Fibroblast of upper back skin (primary cell): Measurements from ENCODE around the gene ROCK2.

Source experiments
- DNase-seq: peaks from one replicate; pipeline ENCODE4 v3.0.0-alpha.2; 2013

The ROCK2 gene

DNA sequence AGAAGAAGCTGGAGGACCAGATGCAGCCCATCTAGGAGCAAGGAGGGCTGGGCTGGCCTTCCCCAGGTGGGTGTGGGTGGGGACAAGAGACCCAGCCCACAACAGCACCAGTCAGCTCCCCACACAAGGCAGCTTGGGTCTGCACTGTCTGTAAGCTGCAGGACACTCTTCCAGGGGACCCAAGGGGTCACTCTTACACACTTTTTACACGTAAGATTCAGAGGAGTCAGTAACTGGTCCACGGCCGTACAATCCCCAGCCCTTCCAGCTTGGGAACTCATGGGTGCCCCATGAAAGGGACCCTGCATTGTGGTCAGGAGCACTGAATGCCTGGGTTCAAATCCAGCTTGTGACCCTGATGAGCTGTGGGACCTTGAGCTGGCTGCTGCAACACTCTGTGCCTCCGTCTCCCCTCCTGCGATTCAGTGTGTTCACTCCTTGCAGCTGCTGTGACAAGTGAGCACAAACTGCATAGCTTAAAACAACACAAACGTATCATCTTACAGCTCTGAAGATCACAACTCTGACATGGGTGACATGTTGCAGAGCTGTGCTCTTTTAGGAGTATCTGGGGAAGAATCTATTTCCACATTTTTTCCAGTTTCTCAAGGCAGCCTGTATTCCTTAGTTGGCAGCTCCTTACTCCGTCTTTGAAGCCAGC lies 200.2 kb downstream of the ROCK2 start:
- DNase-seq, result no peak

DNA sequence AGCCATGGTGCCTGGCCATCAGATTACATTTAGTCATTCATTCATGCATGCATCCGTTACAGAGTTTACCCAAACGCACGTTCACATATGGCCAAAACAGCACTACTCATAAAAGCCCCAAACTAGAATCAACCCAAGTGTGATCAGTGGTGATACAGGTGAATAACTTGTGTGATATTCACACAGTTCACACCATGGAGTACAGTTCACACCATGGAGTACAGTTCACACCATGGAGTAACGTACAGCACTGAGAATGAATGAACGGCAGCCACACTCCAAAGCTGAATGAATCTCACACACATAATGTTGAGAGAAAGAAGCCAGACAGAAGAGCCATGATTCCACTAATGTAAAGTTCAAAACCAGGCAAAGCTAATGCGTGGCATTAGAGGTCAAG lies 201.4 kb downstream of the ROCK2 start:
- DNase-seq, result no peak

DNA sequence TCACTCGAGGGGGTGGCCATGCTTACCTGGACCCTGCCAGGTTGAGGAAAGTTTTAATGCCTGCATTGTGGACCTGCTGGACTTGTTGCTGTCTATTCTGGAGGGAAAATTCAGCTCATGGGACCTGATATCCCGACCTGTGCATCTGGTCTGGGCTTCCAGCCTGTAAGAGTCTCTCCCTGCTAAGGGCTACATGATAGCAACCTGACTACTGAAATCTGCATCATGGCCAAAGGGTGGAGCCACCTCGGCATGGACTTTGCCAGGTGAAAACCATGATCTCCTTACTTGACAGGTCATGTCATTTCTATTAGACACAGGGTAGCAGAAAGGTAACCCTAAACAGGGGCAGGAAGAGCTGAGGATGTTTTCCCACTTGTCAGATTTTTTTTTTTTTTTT lies 202.1 kb downstream of the ROCK2 start:
- DNase-seq, result no peak

DNA sequence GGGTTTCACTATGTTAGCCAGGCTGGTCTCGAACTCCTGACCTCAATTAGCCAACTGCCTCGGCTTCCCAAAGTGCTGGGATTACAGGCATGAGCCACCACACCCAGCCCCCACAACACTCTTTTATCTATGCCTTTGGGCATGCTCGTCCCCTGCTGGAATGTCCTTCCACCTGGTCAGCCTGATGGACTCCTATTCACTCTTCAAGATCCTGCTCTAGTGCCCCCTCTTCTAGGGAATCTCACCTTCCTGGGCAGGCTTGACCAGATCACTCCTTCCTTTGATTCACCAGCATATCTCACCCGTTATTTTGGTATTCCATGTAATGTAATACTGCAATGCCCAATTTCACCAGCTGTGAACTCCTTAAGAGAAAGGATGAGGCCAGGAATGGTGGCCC lies 203.1 kb downstream of the ROCK2 start:
- no peak for DNase-seq

DNA sequence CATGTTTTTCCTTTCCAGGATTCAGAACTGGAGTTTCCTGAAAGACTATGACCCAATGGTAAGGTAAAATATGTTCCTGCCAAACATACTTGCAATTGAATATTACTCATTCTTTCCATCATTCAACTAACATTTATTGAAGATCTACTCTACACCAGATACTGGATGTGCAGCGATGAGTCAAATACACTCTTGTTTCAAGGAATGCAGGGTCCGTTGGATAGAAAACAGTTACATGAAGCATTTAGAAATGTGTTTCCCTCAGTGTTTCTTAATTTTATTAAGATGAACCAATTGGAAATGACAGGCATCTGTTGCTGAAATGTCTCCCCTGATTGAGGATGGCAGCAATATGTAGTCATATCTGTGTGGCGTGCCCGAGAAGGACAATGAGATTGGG lies 203.9 kb downstream of the ROCK2 start:
- peak; percentile 67 for DNase-seq

DNA sequence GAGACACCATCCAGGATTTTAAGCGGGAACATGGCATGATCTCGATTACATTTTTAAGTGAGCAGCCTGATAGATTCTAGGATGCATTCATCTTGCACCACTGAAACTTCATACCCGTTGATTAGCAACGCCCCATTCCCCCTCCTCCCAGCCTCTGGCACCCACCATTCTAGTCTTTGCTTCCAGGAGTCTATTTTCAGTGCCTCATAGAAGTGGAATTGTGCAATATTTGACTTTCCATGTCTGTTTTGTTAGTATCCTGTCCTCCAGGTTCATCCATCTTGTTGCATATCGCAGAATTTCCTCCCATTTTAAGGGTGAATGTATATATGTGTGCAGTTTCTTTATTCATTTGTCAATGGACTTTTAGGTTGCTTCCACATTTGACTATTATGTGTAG lies 210.1 kb downstream of the ROCK2 start:
- DNase-seq, result no peak

DNA sequence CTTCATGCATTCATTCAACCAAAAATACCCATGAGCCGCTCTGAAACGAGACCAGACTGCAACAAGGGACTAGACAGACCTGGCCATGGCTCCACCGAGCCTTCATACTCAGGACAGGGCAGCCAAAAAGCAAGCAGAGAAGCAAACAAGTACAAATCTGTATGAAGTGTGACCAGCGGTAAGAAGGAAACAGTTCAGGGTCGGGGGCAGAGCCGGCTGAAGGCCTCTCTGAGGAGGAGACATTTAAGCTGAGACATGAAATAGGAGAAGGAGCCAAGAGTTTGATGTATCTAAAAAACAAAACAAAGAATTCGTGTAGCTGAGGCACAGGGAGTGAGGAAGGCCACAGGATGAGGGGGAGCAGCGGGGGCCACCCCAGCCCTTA lies 210.5 kb downstream of the ROCK2 start:
- no peak for DNase-seq

DNA sequence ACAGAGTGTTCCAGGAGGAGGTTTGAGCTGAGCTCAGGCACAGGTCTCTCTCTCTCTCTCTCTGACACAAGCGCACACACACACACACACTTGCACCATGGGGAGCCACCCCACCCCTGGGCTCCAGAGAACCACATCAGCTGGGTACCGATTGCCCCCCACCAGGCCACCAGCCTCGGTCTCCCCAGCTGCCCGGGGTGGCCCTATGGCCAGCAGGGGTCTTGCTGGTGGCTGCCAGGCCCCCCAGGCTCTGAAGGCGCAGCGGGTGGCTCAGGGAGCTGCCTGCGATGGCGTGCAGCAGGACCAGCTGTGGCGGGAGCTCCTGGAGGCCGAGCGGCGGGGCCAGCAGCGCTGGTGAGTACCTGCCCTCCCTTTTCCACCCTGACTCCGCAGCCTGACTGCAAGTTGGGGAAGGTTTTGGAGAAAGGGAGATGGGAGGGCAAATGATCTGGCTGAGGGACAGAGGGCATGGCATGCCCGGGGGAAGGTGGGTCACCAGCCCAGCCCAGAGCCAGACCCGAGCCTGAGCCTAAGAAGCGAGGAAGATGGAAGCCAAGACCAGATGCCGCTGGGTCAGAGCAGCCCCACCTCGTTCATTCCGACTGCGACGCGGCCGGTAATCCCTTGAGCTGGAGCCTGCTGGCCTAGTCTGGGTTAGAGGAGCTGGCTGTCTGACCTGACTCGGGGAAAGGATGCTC lies 211.0 kb downstream of the ROCK2 start:
- no peak for DNase-seq

DNA sequence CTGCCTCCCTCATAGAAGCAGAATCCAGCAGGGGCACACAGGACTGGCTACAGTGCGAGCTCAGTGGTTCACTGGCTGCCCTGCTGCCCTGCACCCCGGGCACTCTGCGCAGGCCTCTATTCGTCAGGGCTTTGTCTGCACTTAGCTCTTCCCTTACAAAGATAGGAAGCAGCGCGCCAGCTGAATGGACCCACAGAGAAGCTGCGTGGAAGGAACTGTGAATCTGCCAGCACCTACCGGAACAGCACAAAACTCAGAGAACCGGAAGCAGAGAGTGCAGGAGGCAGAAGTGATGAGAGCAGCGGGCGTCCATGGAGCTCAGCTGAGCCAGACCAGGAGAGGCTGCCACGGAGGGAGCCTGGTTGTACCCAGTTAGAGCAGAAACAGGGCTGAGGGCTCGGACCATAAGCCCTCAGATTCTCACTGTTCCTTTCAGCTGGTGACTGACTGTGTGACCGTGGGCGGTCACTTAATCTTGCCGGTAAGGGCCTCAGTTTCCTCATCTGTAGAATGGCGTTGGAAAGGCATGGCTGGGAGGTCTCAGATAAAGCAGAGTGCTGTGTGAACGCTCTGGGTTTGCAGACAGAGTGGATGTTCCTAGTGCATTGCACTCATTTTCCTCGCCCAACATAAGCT lies 212.3 kb downstream of the ROCK2 start:
- DNase-seq, result no peak

DNA sequence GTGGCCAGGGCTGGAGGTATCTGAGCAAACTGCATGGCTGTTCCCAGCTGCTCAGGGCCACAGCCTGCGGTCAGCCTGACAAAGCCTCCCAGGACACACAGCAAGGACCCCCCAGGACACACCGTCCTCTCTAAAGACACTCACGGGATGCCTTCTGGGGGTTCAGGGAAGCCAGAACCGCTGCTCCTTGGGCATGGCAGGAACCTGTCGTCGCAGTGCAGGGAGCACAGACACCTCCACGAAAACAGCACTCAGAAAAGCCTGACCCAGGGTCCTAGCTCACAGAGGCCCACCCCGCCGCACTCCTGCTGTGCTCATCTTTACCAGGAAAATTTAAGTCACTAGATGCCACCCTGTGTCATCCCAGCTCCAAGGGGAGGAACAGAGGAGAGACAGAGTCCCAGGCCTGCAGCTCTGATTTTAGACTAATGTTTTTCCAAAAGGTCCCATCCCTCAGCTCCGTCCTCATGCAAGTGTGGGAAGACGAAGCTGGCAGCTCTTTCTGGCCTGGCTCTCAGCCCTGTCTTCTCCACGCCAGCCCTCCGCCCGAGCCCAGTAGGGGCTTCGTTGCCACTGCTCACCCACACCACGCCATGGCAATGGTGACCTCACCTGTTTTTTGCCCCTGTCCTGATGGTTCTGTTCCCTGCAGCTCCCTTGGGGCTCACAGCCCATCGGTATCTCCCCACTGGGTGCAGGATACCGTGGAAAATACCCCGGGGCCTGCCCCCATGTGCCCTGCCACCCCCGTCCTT lies 213.1 kb downstream of the ROCK2 start:
- no peak for DNase-seq
